Ishikawa (cell line): ENCODE results near the gene ZNF560.

Experiments used
- CEBPB ChIP-seq: IDR thresholded peaks from 2 replicates; pipeline ENCODE4 v1.6.1; 2012
- CREB1 ChIP-seq: IDR thresholded peaks from 2 replicates; pipeline ENCODE4 v1.6.1; 2012; ENCODE audit warnings: low read depth
- EGR1 ChIP-seq: IDR thresholded peaks from 2 replicates; pipeline ENCODE4 v1.6.1; 2012
- EP300 ChIP-seq: IDR thresholded peaks from 2 replicates; pipeline ENCODE4 v1.6.1; 2012; ENCODE audit warnings: borderline replicate concordance
- FOXM1 ChIP-seq: IDR thresholded peaks from 2 replicates; pipeline ENCODE4 v1.6.1; 2012; ENCODE audit warnings: low read depth, borderline replicate concordance
- NFIC ChIP-seq: IDR thresholded peaks from 2 replicates; pipeline ENCODE4 v1.6.1; 2012
- RAD21 ChIP-seq: IDR thresholded peaks from 2 replicates; pipeline ENCODE4 v1.6.1; 2012; ENCODE audit warnings: low read depth
- TAF1 ChIP-seq: IDR thresholded peaks from 2 replicates; pipeline ENCODE4 v1.6.1; 2012; ENCODE audit warnings: low read depth, mild to moderate bottlenecking
- TCF12 ChIP-seq: IDR thresholded peaks from 2 replicates; pipeline ENCODE4 v1.6.1; 2012; ENCODE audit warnings: low read depth
- TEAD4 ChIP-seq: IDR thresholded peaks from 2 replicates; pipeline ENCODE4 v1.6.1; 2012
- YY1 ChIP-seq: IDR thresholded peaks from 2 replicates; pipeline ENCODE4 v1.6.1; 2012; ENCODE audit warnings: low read depth
- ZBTB7A ChIP-seq: IDR thresholded peaks from 2 replicates; pipeline ENCODE4 v1.6.1; 2012; ENCODE audit warnings: low read depth
- TF ChIP-seq, protein P1 (sequence below): IDR thresholded peaks from 2 replicates; pipeline ENCODE4 v1.6.1; 2012
- TF ChIP-seq, protein P2 (sequence below): IDR thresholded peaks from 2 replicates; pipeline ENCODE4 v1.6.1; 2012; ENCODE audit warnings: low read depth, mild to moderate bottlenecking
- TF ChIP-seq, protein P3 (sequence below): IDR thresholded peaks from 2 replicates; pipeline ENCODE4 v1.6.1; 2012

ZNF560 gene

DNA sequence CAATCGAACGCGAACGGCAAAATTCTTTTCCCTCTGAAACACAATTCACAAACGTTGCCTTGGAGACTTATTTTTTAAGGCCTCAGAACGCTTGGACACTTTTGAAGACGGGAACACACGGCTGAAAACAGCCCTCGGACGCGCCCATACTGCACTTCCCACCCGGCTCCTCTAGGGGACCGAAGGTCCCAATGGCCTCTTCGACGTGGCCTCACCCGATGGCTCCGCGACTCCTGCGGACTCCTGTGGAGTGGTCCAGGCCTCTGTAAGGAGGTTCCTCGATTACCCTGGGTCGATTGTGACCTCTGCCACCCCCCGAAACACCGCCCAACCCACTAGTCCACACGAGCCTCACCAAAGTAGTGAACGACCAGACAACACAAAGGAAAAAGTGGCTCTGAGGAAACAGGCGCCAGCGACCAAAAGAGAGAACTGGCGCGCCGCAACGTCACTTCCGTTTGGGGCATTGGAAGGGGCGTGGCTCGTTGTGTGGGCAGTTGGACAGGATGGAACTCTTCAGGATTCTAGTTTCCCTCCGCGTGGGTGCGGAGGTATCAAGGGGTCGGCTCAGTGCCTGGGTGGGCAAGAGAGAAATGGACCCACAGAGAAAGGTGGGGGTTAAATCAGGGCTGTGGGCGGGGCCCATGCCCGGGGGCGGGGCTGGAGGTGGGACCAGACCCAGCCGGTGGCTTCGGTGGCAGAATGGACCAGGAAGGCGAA, at the start of gene ZNF560:
TSS of gene ZNF560 (minus strand) at position 434 of the 720 bp plus-strand sequence. CDS start 23,303 bp downstream, outside the sequence.
- TF ChIP-seq EGR1, result no peak
- TF ChIP-seq, protein P1, sequence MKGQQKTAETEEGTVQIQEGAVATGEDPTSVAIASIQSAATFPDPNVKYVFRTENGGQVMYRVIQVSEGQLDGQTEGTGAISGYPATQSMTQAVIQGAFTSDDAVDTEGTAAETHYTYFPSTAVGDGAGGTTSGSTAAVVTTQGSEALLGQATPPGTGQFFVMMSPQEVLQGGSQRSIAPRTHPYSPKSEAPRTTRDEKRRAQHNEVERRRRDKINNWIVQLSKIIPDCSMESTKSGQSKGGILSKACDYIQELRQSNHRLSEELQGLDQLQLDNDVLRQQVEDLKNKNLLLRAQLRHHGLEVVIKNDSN, result no peak
- no peak for TF ChIP-seq RAD21
- no peak for TF ChIP-seq TAF1
- no peak for TF ChIP-seq CEBPB

DNA sequence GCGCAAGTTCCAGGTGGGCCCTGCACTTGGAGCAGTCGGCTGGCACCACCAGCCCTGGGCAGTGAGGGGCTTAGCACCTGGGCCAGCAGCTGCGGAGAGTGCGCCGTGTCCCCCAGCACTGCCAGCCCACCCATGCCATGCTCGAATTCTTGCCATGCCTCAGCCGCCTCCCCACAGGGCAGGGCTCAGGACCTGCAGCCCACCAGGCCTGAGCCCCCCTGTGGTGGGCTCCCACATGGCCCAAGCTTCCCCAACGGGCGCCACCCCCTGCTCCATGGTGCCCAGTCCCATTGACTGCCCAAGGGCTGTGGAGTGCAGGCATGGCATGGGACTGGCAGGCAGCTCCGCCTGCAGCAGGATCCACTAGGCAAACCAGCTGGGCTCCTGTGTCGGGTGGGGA, 49.5 kb upstream of the ZNF560 start:
- TF ChIP-seq CEBPB, result no peak
- no peak for TF ChIP-seq CREB1
- TF ChIP-seq, protein P1, result no peak
- no peak for TF ChIP-seq EGR1
- TF ChIP-seq, protein P2, sequence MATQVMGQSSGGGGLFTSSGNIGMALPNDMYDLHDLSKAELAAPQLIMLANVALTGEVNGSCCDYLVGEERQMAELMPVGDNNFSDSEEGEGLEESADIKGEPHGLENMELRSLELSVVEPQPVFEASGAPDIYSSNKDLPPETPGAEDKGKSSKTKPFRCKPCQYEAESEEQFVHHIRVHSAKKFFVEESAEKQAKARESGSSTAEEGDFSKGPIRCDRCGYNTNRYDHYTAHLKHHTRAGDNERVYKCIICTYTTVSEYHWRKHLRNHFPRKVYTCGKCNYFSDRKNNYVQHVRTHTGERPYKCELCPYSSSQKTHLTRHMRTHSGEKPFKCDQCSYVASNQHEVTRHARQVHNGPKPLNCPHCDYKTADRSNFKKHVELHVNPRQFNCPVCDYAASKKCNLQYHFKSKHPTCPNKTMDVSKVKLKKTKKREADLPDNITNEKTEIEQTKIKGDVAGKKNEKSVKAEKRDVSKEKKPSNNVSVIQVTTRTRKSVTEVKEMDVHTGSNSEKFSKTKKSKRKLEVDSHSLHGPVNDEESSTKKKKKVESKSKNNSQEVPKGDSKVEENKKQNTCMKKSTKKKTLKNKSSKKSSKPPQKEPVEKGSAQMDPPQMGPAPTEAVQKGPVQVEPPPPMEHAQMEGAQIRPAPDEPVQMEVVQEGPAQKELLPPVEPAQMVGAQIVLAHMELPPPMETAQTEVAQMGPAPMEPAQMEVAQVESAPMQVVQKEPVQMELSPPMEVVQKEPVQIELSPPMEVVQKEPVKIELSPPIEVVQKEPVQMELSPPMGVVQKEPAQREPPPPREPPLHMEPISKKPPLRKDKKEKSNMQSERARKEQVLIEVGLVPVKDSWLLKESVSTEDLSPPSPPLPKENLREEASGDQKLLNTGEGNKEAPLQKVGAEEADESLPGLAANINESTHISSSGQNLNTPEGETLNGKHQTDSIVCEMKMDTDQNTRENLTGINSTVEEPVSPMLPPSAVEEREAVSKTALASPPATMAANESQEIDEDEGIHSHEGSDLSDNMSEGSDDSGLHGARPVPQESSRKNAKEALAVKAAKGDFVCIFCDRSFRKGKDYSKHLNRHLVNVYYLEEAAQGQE, result no peak
- no peak for TF ChIP-seq FOXM1

DNA sequence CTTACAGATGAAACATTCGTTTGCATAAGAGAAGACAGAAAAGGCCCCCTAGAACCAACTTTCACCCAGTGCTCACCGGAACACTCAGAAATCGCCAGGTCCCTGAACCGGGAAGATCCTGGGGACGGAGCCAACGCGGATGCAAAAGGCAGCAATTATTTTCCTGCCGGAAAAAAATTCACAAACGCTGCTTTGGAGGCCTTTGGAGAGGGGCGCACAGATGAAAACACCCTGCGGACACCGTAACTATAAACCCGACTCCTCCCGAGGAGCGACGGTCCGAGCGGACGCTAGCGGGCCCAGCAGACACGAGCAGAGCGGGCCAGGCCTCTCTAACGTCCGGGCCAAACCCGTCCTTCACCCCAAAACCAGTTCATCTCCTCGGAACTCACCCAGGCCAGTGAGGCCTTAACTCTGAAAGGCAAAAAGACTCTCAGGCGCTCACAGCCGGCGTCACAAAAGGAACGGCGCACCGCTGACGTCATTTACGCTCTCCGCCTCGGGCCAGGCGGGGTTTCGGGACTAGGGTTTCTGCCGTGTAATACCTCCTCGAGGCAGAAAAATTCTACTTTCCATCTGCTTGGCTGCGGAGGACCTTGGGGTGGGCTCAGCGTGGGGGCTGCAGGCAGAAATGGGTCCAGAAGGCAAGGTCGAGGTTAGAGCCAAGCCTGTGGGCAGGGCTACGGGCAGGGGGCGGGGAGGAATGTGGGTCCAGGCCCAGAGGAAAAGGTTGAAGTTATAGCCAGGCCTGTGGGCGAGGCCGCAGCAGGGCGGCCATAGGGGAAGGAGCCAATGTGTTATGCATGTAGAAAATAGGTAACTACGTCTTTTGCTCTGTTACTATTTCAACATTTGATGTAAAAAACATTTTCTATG, 40.0 kb upstream of the ZNF560 start, which contains the start of gene ZNF426:
TSS of gene ZNF426 (minus strand) at position 463 of the 876 bp plus-strand sequence. CDS start 2,413 bp downstream, outside the sequence.
- TF ChIP-seq TAF1 (0 out of 2 replicates have a peak, but pooled peaks have one; percentile 29), TCF12 (no peak), FOXM1 (no peak), RAD21 (no peak), CREB1 (peak; percentile 96), NFIC (no peak), ZBTB7A (no peak), EGR1 (no peak), YY1 (0 out of 2 replicates have a peak, but pooled peaks have one; percentile 17), CEBPB (no peak), EP300 (no peak), TEAD4 (no peak)
- TF ChIP-seq, protein P1, result no peak
- TF ChIP-seq, protein P3, sequence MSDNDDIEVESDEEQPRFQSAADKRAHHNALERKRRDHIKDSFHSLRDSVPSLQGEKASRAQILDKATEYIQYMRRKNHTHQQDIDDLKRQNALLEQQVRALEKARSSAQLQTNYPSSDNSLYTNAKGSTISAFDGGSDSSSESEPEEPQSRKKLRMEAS, result peak; percentile 53; the same call in 1 of the 2 replicates
- TF ChIP-seq, protein P2, result no peak

DNA sequence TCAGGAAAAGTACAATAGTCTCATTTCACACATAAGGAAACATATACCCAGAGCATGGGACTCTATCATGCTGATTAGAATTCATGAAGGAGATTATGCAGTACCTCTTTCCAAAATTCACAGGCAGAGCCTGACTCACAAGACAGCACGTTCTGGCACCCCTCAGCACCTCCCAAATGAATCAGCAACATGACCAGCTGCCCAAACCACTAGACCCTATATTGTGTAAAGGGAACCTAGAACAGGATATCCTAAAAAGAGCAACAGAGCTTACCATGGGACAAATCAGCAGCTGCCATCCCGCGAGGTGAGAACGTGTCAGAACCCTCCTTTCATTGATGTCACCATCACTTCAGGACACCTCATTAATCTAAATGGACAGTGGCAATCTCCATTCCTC, 37.5 kb upstream of the ZNF560 start:
- TF ChIP-seq, protein P2, result no peak
- TF ChIP-seq, protein P1, result no peak
- no peak for TF ChIP-seq RAD21
- TF ChIP-seq, protein P3, result no peak
- no peak for TF ChIP-seq EP300
- TF ChIP-seq TCF12, result no peak
- TF ChIP-seq EGR1, result no peak
- no peak for TF ChIP-seq TEAD4
- TF ChIP-seq CEBPB, result no peak
- no peak for TF ChIP-seq ZBTB7A
- TF ChIP-seq YY1, result no peak
- no peak for TF ChIP-seq TAF1
- TF ChIP-seq FOXM1, result no peak
- no peak for TF ChIP-seq NFIC
- no peak for TF ChIP-seq CREB1
